Loucy (cell line): ENCODE results near the gene COL4A4.

Experiments
- EZH2phosphoT487 ChIP-seq: fragments of 200-600 bp; IDR thresholded peaks from 2 replicates; pipeline ENCODE4 v1.6.1; 2018; ENCODE audit warnings: antibody characterized with exemption, mild to moderate bottlenecking, moderate library complexity, borderline replicate concordance
- TF ChIP-seq, protein P1 (sequence below): fragments of 200-600 bp; sonication (generic); conservative IDR thresholded peaks from 2 replicates; pipeline ENCODE4 v1.5.1; 2014; ENCODE audit warnings: mild to moderate bottlenecking, antibody characterized with exemption, low read length

DNA sequence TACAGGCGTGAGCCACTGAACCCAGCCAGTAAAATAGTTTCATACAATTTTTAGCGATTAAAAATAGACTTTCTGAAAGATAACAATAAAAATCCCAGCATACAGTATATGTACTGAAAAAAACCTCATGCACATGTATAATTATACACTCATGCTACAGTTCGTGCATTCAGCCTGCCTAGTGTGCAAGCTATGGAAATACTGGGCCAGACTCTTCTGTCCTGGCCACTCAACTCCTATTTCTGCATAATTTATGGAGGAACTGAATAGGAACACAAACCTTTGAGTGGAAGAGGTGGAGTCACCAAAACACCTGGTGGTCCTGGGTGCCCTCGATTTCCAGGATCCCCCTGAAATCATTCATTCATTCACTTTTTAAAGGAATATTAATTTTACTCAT, 64.7 kb downstream of the COL4A4 start:
- TF ChIP-seq, protein P1, sequence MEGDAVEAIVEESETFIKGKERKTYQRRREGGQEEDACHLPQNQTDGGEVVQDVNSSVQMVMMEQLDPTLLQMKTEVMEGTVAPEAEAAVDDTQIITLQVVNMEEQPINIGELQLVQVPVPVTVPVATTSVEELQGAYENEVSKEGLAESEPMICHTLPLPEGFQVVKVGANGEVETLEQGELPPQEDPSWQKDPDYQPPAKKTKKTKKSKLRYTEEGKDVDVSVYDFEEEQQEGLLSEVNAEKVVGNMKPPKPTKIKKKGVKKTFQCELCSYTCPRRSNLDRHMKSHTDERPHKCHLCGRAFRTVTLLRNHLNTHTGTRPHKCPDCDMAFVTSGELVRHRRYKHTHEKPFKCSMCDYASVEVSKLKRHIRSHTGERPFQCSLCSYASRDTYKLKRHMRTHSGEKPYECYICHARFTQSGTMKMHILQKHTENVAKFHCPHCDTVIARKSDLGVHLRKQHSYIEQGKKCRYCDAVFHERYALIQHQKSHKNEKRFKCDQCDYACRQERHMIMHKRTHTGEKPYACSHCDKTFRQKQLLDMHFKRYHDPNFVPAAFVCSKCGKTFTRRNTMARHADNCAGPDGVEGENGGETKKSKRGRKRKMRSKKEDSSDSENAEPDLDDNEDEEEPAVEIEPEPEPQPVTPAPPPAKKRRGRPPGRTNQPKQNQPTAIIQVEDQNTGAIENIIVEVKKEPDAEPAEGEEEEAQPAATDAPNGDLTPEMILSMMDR, result no peak
- no peak for TF ChIP-seq EZH2phosphoT487
